GM06990 (cell line): ENCODE results near the gene LMX1A.

Experiments used
- DNase-seq: peaks from one replicate; pipeline ENCODE4 v3.0.0-alpha.2; 2011; ENCODE audit not compliant: insufficient read length; ENCODE audit errors: extremely low read depth
- H3K27me3 ChIP-seq: replicated peaks from 2 replicates; pipeline ENCODE4 v1.6.0; 2011; ENCODE audit warnings: low read length; ENCODE audit not compliant: control insufficient read depth, insufficient read depth
- H3K36me3 ChIP-seq: 2 replicates; pipeline ENCODE4 v1.5.1; 2011; ENCODE audit warnings: low read length; ENCODE audit not compliant: control insufficient read depth, insufficient read depth
- H3K4me3 ChIP-seq: replicated peaks from 2 replicates; pipeline ENCODE4 v1.5.1; 2011; ENCODE audit warnings: low read depth, mild to moderate bottlenecking, control low read depth, low read length
- TF ChIP-seq, protein P1 (sequence below): IDR thresholded peaks from 2 replicates; pipeline ENCODE4 v1.5.1; 2011; ENCODE audit warnings: low read length, control low read depth, mild to moderate bottlenecking, inconsistent platforms; ENCODE audit not compliant: insufficient read depth, poor library complexity, severe bottlenecking

LMX1A gene

DNA sequence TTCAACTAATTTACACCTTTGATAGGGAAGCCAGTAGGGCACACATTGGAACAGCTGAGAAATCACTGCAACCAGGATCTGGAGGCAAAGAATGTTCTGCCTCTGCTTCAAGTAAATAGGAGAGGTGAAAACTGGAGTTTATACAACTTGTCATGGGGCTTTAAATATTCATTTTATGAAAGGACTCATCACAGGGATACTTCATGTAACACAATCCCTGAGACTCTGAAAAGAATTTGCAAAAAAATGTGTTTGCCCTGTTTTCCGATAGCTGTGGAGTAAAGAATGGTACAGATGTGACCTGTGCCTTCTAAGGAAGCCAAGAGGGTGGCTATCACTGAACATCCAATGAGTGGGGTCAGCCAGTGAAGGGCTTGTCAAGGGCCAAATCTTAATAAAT, 152.0 kb downstream of the LMX1A start:
- no peak overlapping the region for H3K4me3 ChIP-seq
- no peaks in the 10 kb centered on the region for H3K36me3 ChIP-seq
- no peaks in the 10 kb centered on the region for H3K27me3 ChIP-seq
- TF ChIP-seq, protein P1, sequence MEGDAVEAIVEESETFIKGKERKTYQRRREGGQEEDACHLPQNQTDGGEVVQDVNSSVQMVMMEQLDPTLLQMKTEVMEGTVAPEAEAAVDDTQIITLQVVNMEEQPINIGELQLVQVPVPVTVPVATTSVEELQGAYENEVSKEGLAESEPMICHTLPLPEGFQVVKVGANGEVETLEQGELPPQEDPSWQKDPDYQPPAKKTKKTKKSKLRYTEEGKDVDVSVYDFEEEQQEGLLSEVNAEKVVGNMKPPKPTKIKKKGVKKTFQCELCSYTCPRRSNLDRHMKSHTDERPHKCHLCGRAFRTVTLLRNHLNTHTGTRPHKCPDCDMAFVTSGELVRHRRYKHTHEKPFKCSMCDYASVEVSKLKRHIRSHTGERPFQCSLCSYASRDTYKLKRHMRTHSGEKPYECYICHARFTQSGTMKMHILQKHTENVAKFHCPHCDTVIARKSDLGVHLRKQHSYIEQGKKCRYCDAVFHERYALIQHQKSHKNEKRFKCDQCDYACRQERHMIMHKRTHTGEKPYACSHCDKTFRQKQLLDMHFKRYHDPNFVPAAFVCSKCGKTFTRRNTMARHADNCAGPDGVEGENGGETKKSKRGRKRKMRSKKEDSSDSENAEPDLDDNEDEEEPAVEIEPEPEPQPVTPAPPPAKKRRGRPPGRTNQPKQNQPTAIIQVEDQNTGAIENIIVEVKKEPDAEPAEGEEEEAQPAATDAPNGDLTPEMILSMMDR = no peak
- DNase-seq = no peak

DNA sequence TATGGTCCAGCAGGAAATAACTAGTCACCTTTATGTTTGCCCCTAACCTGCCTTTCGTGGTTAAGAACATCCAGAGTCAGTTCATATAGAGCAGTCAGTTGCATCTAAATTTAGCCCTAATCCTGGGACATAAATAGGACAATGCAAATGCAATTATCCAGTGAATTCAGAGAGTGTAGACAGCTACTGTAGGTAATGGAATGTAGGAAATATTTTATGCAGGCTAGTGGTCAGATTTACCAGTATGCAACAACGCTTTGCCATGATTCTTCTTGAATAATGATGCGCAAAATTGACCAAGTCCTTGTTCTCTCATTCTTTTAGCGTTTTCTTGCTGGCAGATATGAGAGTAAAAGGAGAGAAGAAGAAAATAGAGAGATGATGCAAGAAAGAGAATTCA, 165.4 kb downstream of the LMX1A start:
- H3K27me3 ChIP-seq = no peaks in the 10 kb centered on the region
- TF ChIP-seq, protein P1 = no peak
- H3K4me3 ChIP-seq = no peak overlapping the region
- no peaks in the 10 kb centered on the region for H3K36me3 ChIP-seq
- DNase-seq = no peak

DNA sequence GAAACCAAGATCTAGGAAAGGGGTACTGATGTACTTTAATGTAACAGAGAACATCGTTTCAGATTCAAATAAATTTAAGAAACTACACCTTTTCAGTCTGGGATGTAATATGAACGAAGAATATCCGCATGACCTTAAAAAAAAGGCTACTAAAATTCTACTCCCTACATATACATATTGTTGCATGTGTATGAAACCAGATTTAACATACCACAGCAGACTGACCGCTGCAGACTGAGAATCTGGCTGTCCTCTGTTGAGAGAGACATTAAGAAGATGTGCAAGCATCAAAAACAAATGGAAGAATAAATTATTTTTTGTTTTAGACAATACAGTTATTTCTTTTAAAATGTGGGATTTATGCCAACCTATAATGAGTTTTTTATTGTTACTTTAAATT, 166.6 kb downstream of the LMX1A start:
- no peak overlapping the region for H3K4me3 ChIP-seq
- TF ChIP-seq, protein P1 = no peak
- H3K36me3 ChIP-seq = no peaks in the 10 kb centered on the region
- H3K27me3 ChIP-seq = no peaks in the 10 kb centered on the region
- DNase-seq = no peak

DNA sequence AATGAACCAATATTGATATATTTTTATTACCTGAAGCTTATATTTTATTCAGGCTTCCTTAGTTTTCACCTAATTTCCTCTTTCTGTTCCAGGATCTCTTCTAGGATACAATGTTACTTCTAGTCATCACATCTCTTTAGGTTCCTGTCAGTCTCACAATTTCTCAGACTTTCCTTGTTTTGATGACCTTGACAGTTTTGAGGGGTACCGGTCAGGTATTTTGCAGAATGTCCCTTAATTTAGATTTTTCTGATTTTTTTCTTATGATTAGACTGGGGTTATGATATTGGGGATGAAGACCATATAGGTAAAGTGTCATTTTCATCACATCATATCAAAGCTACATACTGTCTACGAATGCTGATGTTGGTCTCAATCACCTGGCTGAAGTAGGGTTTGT, 167.5 kb downstream of the LMX1A start:
- TF ChIP-seq, protein P1 = no peak
- Histone ChIP-seq H3K27me3 (no peaks in the 10 kb centered on the region), H3K4me3 (no peak overlapping the region), H3K36me3 (no peaks in the 10 kb centered on the region)
- no peak for DNase-seq

DNA sequence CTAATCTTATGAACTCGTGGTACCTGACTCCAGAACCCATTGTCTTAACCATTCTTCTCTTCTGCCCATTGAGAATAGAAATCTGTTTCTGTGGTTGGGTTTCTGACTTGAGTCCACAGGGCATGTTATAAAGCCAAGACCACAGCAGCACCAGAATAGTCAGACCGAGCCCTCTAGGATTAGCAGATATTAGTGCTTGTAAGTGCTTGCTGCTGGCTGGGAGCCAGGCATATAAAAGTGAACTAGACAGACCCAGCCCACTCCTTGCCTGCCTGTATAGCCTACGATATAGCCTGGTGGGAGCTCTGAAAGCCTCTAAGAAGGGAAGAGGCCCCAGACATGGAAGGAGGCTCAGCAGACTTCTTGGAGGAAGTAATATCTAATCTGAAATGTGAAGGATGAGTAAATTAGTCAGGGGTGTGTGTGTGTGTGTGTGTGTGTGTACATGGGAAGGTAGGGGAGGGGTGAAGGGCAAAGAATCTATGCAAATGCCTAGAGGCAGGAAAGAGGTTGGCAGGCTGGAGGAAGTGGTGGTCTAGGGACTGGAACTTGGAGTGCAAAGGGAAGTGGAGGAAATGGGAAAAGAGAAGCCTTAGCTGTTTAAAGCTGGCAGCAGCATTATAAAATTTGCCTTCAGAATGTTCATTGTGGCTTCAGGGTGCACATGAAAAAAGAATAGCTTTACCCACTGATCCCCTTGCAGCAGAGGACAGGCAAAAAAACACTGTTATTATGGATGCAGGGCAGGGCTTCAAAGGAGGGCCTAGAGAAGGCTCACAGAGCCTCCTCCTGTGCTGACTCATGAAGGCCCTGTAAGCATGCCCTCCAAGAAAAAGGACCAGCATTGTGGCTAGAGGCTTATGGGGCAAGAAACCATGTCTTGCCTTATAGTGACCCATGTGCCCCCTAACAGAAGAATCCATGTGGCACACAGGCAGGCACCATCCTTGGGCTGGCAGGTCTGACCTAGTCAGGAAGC, 169.2 kb downstream of the LMX1A start:
- Histone ChIP-seq H3K36me3 (no peaks in the 10 kb centered on the region), H3K4me3 (no peak overlapping the region), H3K27me3 (no peaks in the 10 kb centered on the region)
- no peak for DNase-seq
- TF ChIP-seq, protein P1 = no peak
